ENCODE data around the gene CDK17.
A peak's percentile ranks its signal among the peaks of the same experiment; 100 is the strongest.

CDK17 gene

GRCh38 chr12:96297504-96297903, 102.7 kb downstream of the CDK17 start:
- TF ChIP-seq POLR2A (IDR thresholded peaks at IDR 0.05; ENCODE audit: low read depth, low read length) = no peak
- TF ChIP-seq TAF1 (IDR thresholded peaks at IDR 0.05; ENCODE audit: borderline replicate concordance, low read depth, low read length) = no peak
- no peak for TF ChIP-seq POLR2AphosphoS5 (IDR thresholded peaks at IDR 0.05; ENCODE audit: low read depth, low read length)
- no peak for DNase-seq (ENCODE audit: insufficient read length)
- no peak for FAIRE-seq

- TF ChIP-seq POLR2A (IDR thresholded peaks at IDR 0.05; ENCODE audit: low read depth, low read length) = no peak
- TF ChIP-seq POLR2AphosphoS5 (IDR thresholded peaks at IDR 0.05; ENCODE audit: low read depth, low read length) = no peak
- no peak for TF ChIP-seq TAF1 (IDR thresholded peaks at IDR 0.05; ENCODE audit: borderline replicate concordance, low read depth, low read length)
- no peak for DNase-seq (ENCODE audit: insufficient read length)
- no peak for FAIRE-seq
Measured at GRCh38 chr12:96295532-96296160, 104.6 kb downstream of the CDK17 start.

GRCh38 chr12:96294831-96295230, 105.4 kb downstream of the CDK17 start:
- FAIRE-seq (no peak), DNase-seq (ENCODE audit: insufficient read length) (no peak)
- TF ChIP-seq POLR2AphosphoS5 (IDR thresholded peaks at IDR 0.05; ENCODE audit: low read depth, low read length) (no peak), POLR2A (IDR thresholded peaks at IDR 0.05; ENCODE audit: low read depth, low read length) (no peak), TAF1 (IDR thresholded peaks at IDR 0.05; ENCODE audit: borderline replicate concordance, low read depth, low read length) (no peak)

GRCh38 chr12:96293093-96293492, 107.1 kb downstream of the CDK17 start:
- no peak for TF ChIP-seq TAF1 (IDR thresholded peaks at IDR 0.05; ENCODE audit: borderline replicate concordance, low read depth, low read length)
- TF ChIP-seq POLR2AphosphoS5 (IDR thresholded peaks at IDR 0.05; ENCODE audit: low read depth, low read length) = no peak
- TF ChIP-seq POLR2A (IDR thresholded peaks at IDR 0.05; ENCODE audit: low read depth, low read length) = no peak
- FAIRE-seq (no peak), DNase-seq (ENCODE audit: insufficient read length) (no peak)

- TF ChIP-seq TAF1 (IDR thresholded peaks at IDR 0.05; ENCODE audit: borderline replicate concordance, low read depth, low read length) = no peak
- no peak for TF ChIP-seq POLR2A (IDR thresholded peaks at IDR 0.05; ENCODE audit: low read depth, low read length)
- no peak for TF ChIP-seq POLR2AphosphoS5 (IDR thresholded peaks at IDR 0.05; ENCODE audit: low read depth, low read length)
- no peak for DNase-seq (ENCODE audit: insufficient read length)
- no peak for FAIRE-seq
Measured at GRCh38 chr12:96289067-96289466, 111.2 kb downstream of the CDK17 start.

- no peak for DNase-seq (ENCODE audit: insufficient read length)
- TF ChIP-seq POLR2A (IDR thresholded peaks at IDR 0.05; ENCODE audit: low read depth, low read length) = no peak
- no peak for TF ChIP-seq POLR2AphosphoS5 (IDR thresholded peaks at IDR 0.05; ENCODE audit: low read depth, low read length)
- no peak for TF ChIP-seq TAF1 (IDR thresholded peaks at IDR 0.05; ENCODE audit: borderline replicate concordance, low read depth, low read length)
- no peak for FAIRE-seq
Measured at GRCh38 chr12:96285158-96285557, 115.1 kb downstream of the CDK17 start.

GRCh38 chr12:96274331-96274730, 125.9 kb downstream of the CDK17 start:
- FAIRE-seq (peak; percentile 74), DNase-seq (ENCODE audit: insufficient read length) (no peak)
- TF ChIP-seq POLR2AphosphoS5 (IDR thresholded peaks at IDR 0.05; ENCODE audit: low read depth, low read length) (no peak), TAF1 (IDR thresholded peaks at IDR 0.05; ENCODE audit: borderline replicate concordance, low read depth, low read length) (no peak), POLR2A (IDR thresholded peaks at IDR 0.05; ENCODE audit: low read depth, low read length) (no peak)

GRCh38 chr12:96271469-96272199, 128.6 kb downstream of the CDK17 start:
- no peak for TF ChIP-seq POLR2AphosphoS5 (IDR thresholded peaks at IDR 0.05; ENCODE audit: low read depth, low read length)
- no peak for TF ChIP-seq POLR2A (IDR thresholded peaks at IDR 0.05; ENCODE audit: low read depth, low read length)
- TF ChIP-seq TAF1 (IDR thresholded peaks at IDR 0.05; ENCODE audit: borderline replicate concordance, low read depth, low read length) = no peak
- no peak for DNase-seq (ENCODE audit: insufficient read length)
- FAIRE-seq = peak; percentile 17

GRCh38 chr12:96266238-96266637, 134.0 kb downstream of the CDK17 start:
- no peak for TF ChIP-seq POLR2AphosphoS5 (IDR thresholded peaks at IDR 0.05; ENCODE audit: low read depth, low read length)
- no peak for TF ChIP-seq POLR2A (IDR thresholded peaks at IDR 0.05; ENCODE audit: low read depth, low read length)
- no peak for TF ChIP-seq TAF1 (IDR thresholded peaks at IDR 0.05; ENCODE audit: borderline replicate concordance, low read depth, low read length)
- FAIRE-seq (no peak), DNase-seq (ENCODE audit: insufficient read length) (no peak)

- DNase-seq (ENCODE audit: insufficient read length) = no peak
- FAIRE-seq = peak; percentile 36
- TF ChIP-seq POLR2A (IDR thresholded peaks at IDR 0.05; ENCODE audit: low read depth, low read length) = no peak
- no peak for TF ChIP-seq POLR2AphosphoS5 (IDR thresholded peaks at IDR 0.05; ENCODE audit: low read depth, low read length)
- TF ChIP-seq TAF1 (IDR thresholded peaks at IDR 0.05; ENCODE audit: borderline replicate concordance, low read depth, low read length) = no peak
Measured at GRCh38 chr12:96265836-96266235, 134.4 kb downstream of the CDK17 start.

GRCh38 chr12:96265400-96265799, 134.8 kb downstream of the CDK17 start:
- DNase-seq (ENCODE audit: insufficient read length) (no peak), FAIRE-seq (peak; percentile 48)
- TF ChIP-seq POLR2A (IDR thresholded peaks at IDR 0.05; ENCODE audit: low read depth, low read length) (no peak), TAF1 (IDR thresholded peaks at IDR 0.05; ENCODE audit: borderline replicate concordance, low read depth, low read length) (no peak), POLR2AphosphoS5 (IDR thresholded peaks at IDR 0.05; ENCODE audit: low read depth, low read length) (no peak)

GRCh38 chr12:96263449-96263902, 136.8 kb downstream of the CDK17 start:
- no peak for TF ChIP-seq POLR2A (IDR thresholded peaks at IDR 0.05; ENCODE audit: low read depth, low read length)
- TF ChIP-seq POLR2AphosphoS5 (IDR thresholded peaks at IDR 0.05; ENCODE audit: low read depth, low read length) = no peak
- TF ChIP-seq TAF1 (IDR thresholded peaks at IDR 0.05; ENCODE audit: borderline replicate concordance, low read depth, low read length) = no peak
- no peak for DNase-seq (ENCODE audit: insufficient read length)
- FAIRE-seq = no peak

All from GM12892 (cell line).